K562 (cell line): ENCODE data around the gene AKAP6. TPM values are rescaled to one million over a fixed set of nuclear protein-coding genes. Genes with fewer than 3 reads are reported as not detected.

Experiments used
- ATAC-seq: fragments of 200-7000 bp; cut with Tn5 transposase; 3 replicates; pipeline ENCODE4 v1.9.1; 2020; ENCODE audit warnings: moderate library complexity
- BruUV-seq: library from RNA; stranded (reverse); fragments of 400-500 nt; replicated peaks from 2 replicates; lab custom pipeline; 2021; lab: Mats Ljungman, UMichigan
- CTCF ChIA-PET: fragments of 300-600 bp; formaldehyde crosslinking; extraction: SDS; loops from one replicate; lab custom pipeline; 2021; ENCODE audit warnings: low intra/inter-chr PET ratio; lab: Yijun Ruan, JAX
- POLR2A ChIA-PET: fragments of 300-600, 350-650 bp; sonication (Branson Sonifier 250); formaldehyde crosslinking; extraction: SDS; loops from one replicate; lab custom pipeline; 2021; ENCODE audit warnings: antibody characterized with exemption, inconsistent platforms; lab: Yijun Ruan, JAX
- DNase-seq, 4 experiments: peaks; one replicate each; pipeline versions ENCODE4 v3.0.0 to v3.0.0-alpha.2; 2011 to 2018; ENCODE audit warnings: low spot score in 3 of 4, mixed read lengths in 3 of 4; ENCODE audit errors: extremely low read depth in 1 of 4
- FAIRE-seq: peaks from 2 replicates; lab custom pipeline; 2011; peaks lifted over from hg19 to GRCh38; lab: Jason Lieb, UNC
- H2AFZ ChIP-seq: 2 replicates; pipeline ENCODE4 v1.6.0; 2011; ENCODE audit warnings: low read depth, low read length, control low read depth, inconsistent platforms
- H3K27ac ChIP-seq: fragments of 200-600 bp; 3 replicates; pipeline ENCODE4 v1.8.0; 2011; ENCODE audit warnings: low read depth, mild to moderate bottlenecking, control low read depth, inconsistent platforms, low read length, moderate library complexity, mixed read lengths; ENCODE audit errors: extremely low read depth
- H3K27me3 ChIP-seq, 2 experiments: fragments of 300-600 bp in 1 of 2; 2 replicates in 1 of 2; 3 replicates in 1 of 2; pipeline versions ENCODE4 v1.6.0 to v1.8.0; 2011; ENCODE audit warnings: inconsistent platforms in 2 of 2, low read length in 2 of 2, mild to moderate bottlenecking in 1 of 2, mixed read lengths in 1 of 2, moderate library complexity in 1 of 2; ENCODE audit not compliant: control insufficient read depth in 2 of 2, insufficient read depth in 2 of 2
- H3K36me3 ChIP-seq: fragments of 300-600 bp; 3 replicates; pipeline ENCODE4 v1.8.0; 2011; ENCODE audit warnings: mild to moderate bottlenecking, low read length, inconsistent platforms; ENCODE audit not compliant: control insufficient read depth, insufficient read depth
- H3K4me1 ChIP-seq, 2 experiments: fragments of 200-600 bp in 1 of 2; replicated peaks in 1 of 2; 2 replicates in 1 of 2; 3 replicates in 1 of 2; pipeline versions ENCODE4 v1.5.1 to v1.8.0; 2011; ENCODE audit warnings: inconsistent platforms in 2 of 2, low read length in 2 of 2, mild to moderate bottlenecking in 1 of 2, mixed read lengths in 1 of 2, moderate library complexity in 1 of 2; ENCODE audit not compliant: control insufficient read depth in 2 of 2, insufficient read depth in 2 of 2
- H3K4me2 ChIP-seq: 2 replicates; pipeline ENCODE4 v1.6.1; 2011; ENCODE audit warnings: low read length, control low read depth, inconsistent platforms, mixed read lengths; ENCODE audit not compliant: insufficient read depth
- H3K4me3 ChIP-seq: fragments of 200-600 bp; sonication (generic), shearing (Covaris generic); 2 replicates; pipeline ENCODE4 v1.5.1; 2016; ENCODE audit warnings: control low read depth, inconsistent platforms
- H3K79me2 ChIP-seq: fragments of 200-600 bp; 3 replicates; pipeline ENCODE4 v1.8.0; 2011; ENCODE audit warnings: low read length, inconsistent platforms; ENCODE audit not compliant: control insufficient read depth, insufficient read depth
- H3K9ac ChIP-seq, 2 experiments: 2 replicates each; pipeline versions ENCODE4 v1.6.0 to v1.6.1; 2011; ENCODE audit warnings: low read depth in 2 of 2, low read length in 2 of 2, control low read depth in 1 of 2, inconsistent platforms in 1 of 2, mild to moderate bottlenecking in 1 of 2, mixed read lengths in 1 of 2; ENCODE audit not compliant: insufficient read depth in 1 of 2
- H3K9me1 ChIP-seq: one replicate; pipeline ENCODE4 v1.6.0; 2011; ENCODE audit warnings: inconsistent platforms, mild to moderate bottlenecking, low read length, moderate library complexity; ENCODE audit not compliant: control insufficient read depth, insufficient read depth
- H3K9me3 ChIP-seq: replicated peaks from 2 replicates; pipeline ENCODE4 v1.5.1; 2011; ENCODE audit warnings: low read depth, low read length, inconsistent platforms; ENCODE audit not compliant: control insufficient read depth, insufficient read depth
- H4K20me1 ChIP-seq: replicated peaks from 2 replicates; pipeline ENCODE4 v1.6.1; 2011; ENCODE audit warnings: low read length, inconsistent platforms, mixed read lengths; ENCODE audit not compliant: control insufficient read depth, insufficient read depth
- BMI1 ChIP-seq: fragments of 150-350 bp; IDR thresholded peaks from 2 replicates; pipeline ENCODE4 v1.6.1; 2014; ENCODE audit warnings: low read length
- ELF1 ChIP-seq: fragments of 200-800 bp; sonication (Bioruptor generic); IDR thresholded peaks from 2 replicates; pipeline ENCODE4 v1.6.1; 2016; ENCODE audit warnings: missing genetic modification characterization, missing compliant biosample characterization
- FOXP1 ChIP-seq: sonication (generic); formaldehyde crosslinking; IDR thresholded peaks from 2 replicates; pipeline ENCODE4 v1.8.0; 2022; ENCODE audit warnings: mild to moderate bottlenecking, missing genetic modification reagents
- HMGN3 ChIP-seq: IDR thresholded peaks from 2 replicates; pipeline ENCODE4 v1.6.1; 2011; ENCODE audit warnings: borderline replicate concordance, low read depth, mild to moderate bottlenecking, mixed read lengths, low read length; ENCODE audit not compliant: insufficient read length; ENCODE audit errors: extremely low read depth
- PRMT5 ChIP-seq: sonication (generic); formaldehyde crosslinking; IDR thresholded peaks from 2 replicates; pipeline ENCODE4 v1.5.0; 2020; ENCODE audit warnings: missing genetic modification reagents
- PTBP1 ChIP-seq: fragments of 200-400 bp; formaldehyde crosslinking; IDR thresholded peaks from 2 replicates; pipeline ENCODE4 v1.6.1; 2017; ENCODE audit warnings: low read depth, low read length
- ZBTB8A ChIP-seq: fragments of 450-650 bp; IDR thresholded peaks from 2 replicates; pipeline ENCODE4 v1.6.1; 2018; ENCODE audit warnings: mild to moderate bottlenecking, moderate library complexity; ENCODE audit not compliant: partially characterized antibody
- ZNF174 ChIP-seq: fragments of 250-450 bp; sonication (Bioruptor Pico); IDR thresholded peaks from 2 replicates; pipeline ENCODE4 v1.4.0; 2020; ENCODE audit warnings: mild to moderate bottlenecking
- ZNF644 ChIP-seq: fragments of 200-800 bp; sonication (Bioruptor generic); IDR thresholded peaks from 2 replicates; pipeline ENCODE4 v1.6.1; 2016; ENCODE audit warnings: low read depth, missing genetic modification characterization, missing compliant biosample characterization
- ZSCAN32 ChIP-seq: fragments of 450-650 bp; formaldehyde crosslinking; IDR thresholded peaks from 2 replicates; pipeline ENCODE4 v1.4.0; 2020; ENCODE audit warnings: mild to moderate bottlenecking, moderate library complexity
- WGBS: fragments of 100-300 bp; shearing (Covaris generic); methylation state at CpG from one replicate; pipeline ENCODE4 v1.1.6; 2016; ENCODE audit warnings: low coverage, mixed read lengths; ENCODE audit not compliant: insufficient coverage; ENCODE audit errors: missing lambda C conversion rate; 5-methylcytosine and 5-hydroxymethylcytosine counted together
- in situ Hi-C: fragments of 300-500 bp; cut with MboI; formaldehyde crosslinking; loops from 4 replicates; pipeline ENCODE4 v1.15.0; 2018; ENCODE audit warnings: inconsistent platforms, mixed read lengths
- intact Hi-C: fragments of 100-400 bp; cut with micrococcal nuclease; formaldehyde crosslinking; loops from 2 replicates; pipeline ENCODE4 v1.14.2; 2022
- polyA plus RNA-seq, 8 experiments: library from polyadenylated mRNA; depleted of rRNA in 4 of 8; stranded (reverse) in 5 of 8; unstranded in 3 of 8; fragments of >200 nt; fragmentation: Nextera tagmentation in 2 of 8; fragmentation: Illumina TruSeq in 1 of 8; extraction: Ambion mirVana in 2 of 8; extraction: Trizol in 1 of 8; gene quantifications; 2 replicates each; pipeline versions ENCODE4 v1.2.1 to v1.2.3, GENCODE V29; 2011 to 2014; ENCODE audit warnings: inconsistent platforms in 1 of 8, missing spikeins in 1 of 8
- total RNA-seq, 7 experiments: library from RNA; depleted of rRNA in 6 of 7; stranded (reverse); fragments of >200 nt in 6 of 7; fragmentation: Illumina TruSeq in 2 of 7; extraction: Trizol in 2 of 7; gene quantifications; 2 replicates each; pipeline versions ENCODE4 v1.2.1 to v1.2.3, GENCODE V29; 2011 to 2021; ENCODE audit warnings: low replicate concordance in 1 of 7
- TF ChIP-seq, protein P1 (sequence below): fragments of 250-450 bp; sonication (Bioruptor Pico); IDR thresholded peaks from 2 replicates; pipeline ENCODE4 v1.5.0; 2021
- TF ChIP-seq, protein P2 (sequence below): fragments of 250-450 bp; sonication (Bioruptor Pico); IDR thresholded peaks from 2 replicates; pipeline ENCODE4 v1.4.0; 2020; ENCODE audit warnings: mild to moderate bottlenecking, moderate library complexity
- TF ChIP-seq, protein P3 (sequence below): sonication (generic); formaldehyde crosslinking; IDR thresholded peaks from 2 replicates; pipeline ENCODE4 v1.8.1; 2022; ENCODE audit warnings: missing genetic modification reagents
- TF ChIP-seq, protein P4 (sequence below): fragments of 250-450 bp; sonication (Bioruptor Pico); IDR thresholded peaks from 2 replicates; pipeline ENCODE4 v1.8.0; 2021; ENCODE audit warnings: moderate library complexity, mild to moderate bottlenecking, inconsistent platforms
- TF ChIP-seq, protein P5 (sequence below): IDR thresholded peaks from 3 replicates; pipeline ENCODE4 v1.6.1; 2011; ENCODE audit warnings: borderline replicate concordance, mild to moderate bottlenecking; ENCODE audit not compliant: insufficient read length, insufficient read depth

The AKAP6 gene
- total and polyA plus RNA-seq, 9 of the 15 experiments (the other 6 are each of a cell fraction or from before 2014, with no cell fraction given): 0.03 to 1.7 (median 0.48) TPM

DNA sequence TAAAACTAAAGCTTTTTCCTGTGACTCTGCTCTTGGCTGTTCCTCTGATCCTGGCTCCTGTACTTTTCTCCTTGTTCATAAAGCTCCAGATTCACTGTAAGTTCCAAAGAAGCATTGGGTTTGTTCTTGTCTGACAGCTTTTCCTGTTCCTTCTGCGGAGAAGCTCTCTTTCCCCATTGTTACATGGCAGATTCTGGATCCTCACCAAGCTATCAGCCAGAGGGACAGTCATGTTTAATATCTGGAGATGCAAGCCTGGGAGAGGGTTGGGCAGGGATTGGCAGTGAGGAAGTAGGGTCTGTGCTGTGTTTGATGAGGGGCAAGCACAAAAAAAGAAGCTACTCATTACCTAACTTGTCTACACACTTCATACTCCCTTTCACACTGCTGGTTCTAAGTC lies 107.9 kb downstream of the AKAP6 start (continued):
- TF ChIP-seq ZSCAN32 (CRISPR knock-in tag) (no peak), ZNF644 (tag) (no peak), ELF1 (tag) (no peak), BMI1 (no peak)
- TF ChIP-seq, protein P1, sequence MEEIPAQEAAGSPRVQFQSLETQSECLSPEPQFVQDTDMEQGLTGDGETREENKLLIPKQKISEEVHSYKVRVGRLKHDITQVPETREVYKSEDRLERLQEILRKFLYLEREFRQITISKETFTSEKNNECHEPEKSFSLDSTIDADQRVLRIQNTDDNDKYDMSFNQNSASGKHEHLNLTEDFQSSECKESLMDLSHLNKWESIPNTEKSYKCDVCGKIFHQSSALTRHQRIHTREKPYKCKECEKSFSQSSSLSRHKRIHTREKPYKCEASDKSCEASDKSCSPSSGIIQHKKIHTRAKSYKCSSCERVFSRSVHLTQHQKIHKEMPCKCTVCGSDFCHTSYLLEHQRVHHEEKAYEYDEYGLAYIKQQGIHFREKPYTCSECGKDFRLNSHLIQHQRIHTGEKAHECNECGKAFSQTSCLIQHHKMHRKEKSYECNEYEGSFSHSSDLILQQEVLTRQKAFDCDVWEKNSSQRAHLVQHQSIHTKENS (CRISPR knock-in tag): no peak

DNA sequence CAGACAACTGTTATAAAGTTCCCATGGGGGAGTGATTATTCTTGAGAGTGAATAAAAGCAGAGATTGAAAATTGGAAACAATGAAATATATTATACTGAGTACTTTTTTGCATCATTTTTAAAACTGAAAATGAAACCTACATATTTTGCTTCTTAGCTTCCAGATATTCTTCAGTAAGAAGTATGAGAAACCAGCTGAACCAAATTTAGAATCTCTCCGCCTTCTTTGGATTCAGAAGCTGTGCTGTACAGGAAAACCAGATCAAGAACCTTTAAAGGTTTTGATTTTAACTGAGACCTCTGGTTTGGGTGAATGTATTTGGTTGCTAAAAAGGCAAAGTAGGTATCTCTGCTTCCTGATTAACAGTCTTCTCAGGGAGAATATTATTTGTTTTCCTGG lies 109.4 kb downstream of the AKAP6 start:
- Histone ChIP-seq H3K4me1 (peaks cover 0 to 2% of the 10 kb centered on the region in 2 experiments; a peak in 2 of 5 replicates), H3K36me3 (no peaks in the 10 kb centered on the region), H3K9ac (no peak overlapping the region)
- in situ Hi-C loops: no loop called here
- intact Hi-C loops: no loop called here
- TF ChIP-seq HMGN3 (no peak), ZBTB8A (no peak), PRMT5 (no peak), FOXP1 (CRISPR knock-in tag) (no peak), PTBP1 (no peak), ZNF174 (no peak)
- TF ChIP-seq, protein P2, sequence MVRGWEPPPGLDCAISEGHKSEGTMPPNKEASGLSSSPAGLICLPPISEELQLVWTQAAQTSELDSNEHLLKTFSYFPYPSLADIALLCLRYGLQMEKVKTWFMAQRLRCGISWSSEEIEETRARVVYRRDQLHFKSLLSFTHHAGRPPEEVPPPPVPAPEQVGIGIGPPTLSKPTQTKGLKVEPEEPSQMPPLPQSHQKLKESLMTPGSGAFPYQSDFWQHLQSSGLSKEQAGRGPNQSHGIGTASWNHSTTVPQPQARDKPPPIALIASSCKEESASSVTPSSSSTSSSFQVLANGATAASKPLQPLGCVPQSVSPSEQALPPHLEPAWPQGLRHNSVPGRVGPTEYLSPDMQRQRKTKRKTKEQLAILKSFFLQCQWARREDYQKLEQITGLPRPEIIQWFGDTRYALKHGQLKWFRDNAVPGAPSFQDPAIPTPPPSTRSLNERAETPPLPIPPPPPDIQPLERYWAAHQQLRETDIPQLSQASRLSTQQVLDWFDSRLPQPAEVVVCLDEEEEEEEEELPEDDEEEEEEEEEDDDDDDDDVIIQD (CRISPR knock-in tag): no peak
- TF ChIP-seq, protein P3, sequence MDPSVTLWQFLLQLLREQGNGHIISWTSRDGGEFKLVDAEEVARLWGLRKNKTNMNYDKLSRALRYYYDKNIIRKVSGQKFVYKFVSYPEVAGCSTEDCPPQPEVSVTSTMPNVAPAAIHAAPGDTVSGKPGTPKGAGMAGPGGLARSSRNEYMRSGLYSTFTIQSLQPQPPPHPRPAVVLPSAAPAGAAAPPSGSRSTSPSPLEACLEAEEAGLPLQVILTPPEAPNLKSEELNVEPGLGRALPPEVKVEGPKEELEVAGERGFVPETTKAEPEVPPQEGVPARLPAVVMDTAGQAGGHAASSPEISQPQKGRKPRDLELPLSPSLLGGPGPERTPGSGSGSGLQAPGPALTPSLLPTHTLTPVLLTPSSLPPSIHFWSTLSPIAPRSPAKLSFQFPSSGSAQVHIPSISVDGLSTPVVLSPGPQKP: no peak
- TF ChIP-seq, protein P4, sequence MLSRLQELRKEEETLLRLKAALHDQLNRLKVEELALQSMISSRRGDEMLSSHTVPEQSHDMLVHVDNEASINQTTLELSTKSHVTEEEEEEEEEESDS (CRISPR knock-in tag): no peak
- TF ChIP-seq, protein P5, sequence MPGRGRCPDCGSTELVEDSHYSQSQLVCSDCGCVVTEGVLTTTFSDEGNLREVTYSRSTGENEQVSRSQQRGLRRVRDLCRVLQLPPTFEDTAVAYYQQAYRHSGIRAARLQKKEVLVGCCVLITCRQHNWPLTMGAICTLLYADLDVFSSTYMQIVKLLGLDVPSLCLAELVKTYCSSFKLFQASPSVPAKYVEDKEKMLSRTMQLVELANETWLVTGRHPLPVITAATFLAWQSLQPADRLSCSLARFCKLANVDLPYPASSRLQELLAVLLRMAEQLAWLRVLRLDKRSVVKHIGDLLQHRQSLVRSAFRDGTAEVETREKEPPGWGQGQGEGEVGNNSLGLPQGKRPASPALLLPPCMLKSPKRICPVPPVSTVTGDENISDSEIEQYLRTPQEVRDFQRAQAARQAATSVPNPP: no peak
- TF ChIP-seq, all 486 proteins: peak for 0
- H3K27me3 ChIP-seq: no peaks in the 10 kb centered on the region
- H2AFZ ChIP-seq: no peak overlapping the region
- no peaks in the 10 kb centered on the region for H3K79me2 ChIP-seq
- no peak overlapping the region for H3K4me3 ChIP-seq
- 13% methylated on average over 1 of the region's 1 CpG for WGBS
- no peaks in the 10 kb centered on the region for H3K9me3 ChIP-seq
- H3K9me1 ChIP-seq: no peaks in the 10 kb centered on the region
- POLR2A ChIA-PET: no interaction called here
- no peak for FAIRE-seq
- no peak for ATAC-seq
- H4K20me1 ChIP-seq: no peaks in the 10 kb centered on the region
- no peak overlapping the region for H3K4me2 ChIP-seq
- no peak overlapping the region for H3K27ac ChIP-seq
- BruUV-seq: no TSS peak
- DNase-seq: no peak
- CTCF ChIA-PET: no interaction called here
